ENCODE data around the gene ADAMTS12. TPM values are rescaled to one million over a fixed set of nuclear protein-coding genes. Genes with fewer than 3 reads are reported as not detected.

Gene ADAMTS12
- total and polyA plus RNA-seq, 2 of the 8 experiments (the other 6 are each of a cell fraction or from before 2014, with no cell fraction given): 6.4 to 12.8 TPM

GRCh38 chr5:33846851-33847250, 44.9 kb downstream of the ADAMTS12 start (continued):
- no peak for TF ChIP-seq KDM4A (IDR thresholded peaks at IDR 0.05; ENCODE audit: low read depth, low read length, severe bottlenecking)

Data from H1 (cell line).